Cardiac fibroblast (primary cell): ENCODE results near the gene ABCC8.

Source experiments
- DNase-seq, 2 donors: peaks; one replicate each; pipeline versions ENCODE4 v3.0.0 to v3.0.0-alpha.2; 2010; ENCODE audit warnings: low read depth in 2 of 2
- H3K4me3 ChIP-seq, 2 donors: replicated peaks in 1 of 2; 1 replicate in 1 of 2; 2 replicates in 1 of 2; pipeline ENCODE4 v1.5.1; 2011; ENCODE audit warnings: low read depth in 2 of 2, low read length in 2 of 2, mild to moderate bottlenecking in 2 of 2, moderate library complexity in 1 of 2
- CTCF ChIP-seq: IDR thresholded peaks from one replicate; pipeline ENCODE4 v1.5.1; 2011; ENCODE audit warnings: low read depth, mild to moderate bottlenecking, low read length, inconsistent platforms

ABCC8 gene

GRCh38 chr11:17382046-17382728 is 94.5 kb downstream of the ABCC8 start:
- TF ChIP-seq CTCF: no peak
- peak in 1 of 2 donors; percentile 58 for DNase-seq
- H3K4me3 ChIP-seq: no peak overlapping the region

- H3K4me3 ChIP-seq: no peak overlapping the region
- peak; percentile 13 to 73 for DNase-seq
- no peak for TF ChIP-seq CTCF
These were observed 95.5 kb downstream of the ABCC8 start for GRCh38 chr11:17381156-17381555.

DNA sequence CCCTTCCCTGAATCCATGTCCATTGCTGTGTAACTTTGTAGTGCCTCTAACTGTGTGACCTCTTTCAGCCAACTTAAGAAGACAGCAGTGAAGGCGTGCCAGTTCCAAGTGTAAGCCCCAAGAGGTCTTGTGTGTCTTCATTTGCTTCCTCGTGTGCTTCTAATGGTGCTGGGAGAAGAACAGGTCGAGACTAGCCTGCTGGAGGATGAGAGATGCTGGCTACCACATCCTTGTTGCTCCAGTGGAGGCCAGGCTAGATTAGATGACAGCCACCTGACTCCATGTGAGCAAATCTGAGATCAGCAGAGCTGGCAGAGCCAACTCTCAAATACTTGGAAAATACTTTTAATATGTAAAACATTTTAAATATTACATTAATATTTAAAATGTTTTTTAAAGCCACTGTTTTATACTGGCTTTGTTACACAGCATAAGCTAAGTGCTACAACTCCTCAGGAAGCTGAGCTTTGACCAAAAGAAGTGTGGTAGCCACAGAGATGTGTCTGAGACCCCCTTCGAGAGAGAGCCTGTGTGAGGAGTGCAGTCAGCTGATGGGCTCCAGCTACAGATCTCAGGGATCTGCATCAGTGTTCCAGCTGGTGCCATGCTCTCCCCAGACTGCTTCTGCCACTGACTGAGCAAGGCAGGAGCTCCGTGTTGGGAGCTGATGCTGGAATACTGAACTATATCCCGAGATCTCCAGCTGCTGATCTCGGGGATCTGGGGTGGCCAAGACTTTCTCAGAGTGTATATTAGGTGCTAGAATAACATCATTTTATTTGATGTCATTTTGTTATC is 97.1 kb downstream of the ABCC8 start:
- TF ChIP-seq CTCF: no peak
- no peak for DNase-seq
- no peak overlapping the region for H3K4me3 ChIP-seq

GRCh38 chr11:17378655-17379054 is 98.0 kb downstream of the ABCC8 start:
- no peak for TF ChIP-seq CTCF
- H3K4me3 ChIP-seq: no peak overlapping the region
- DNase-seq: no peak

DNA sequence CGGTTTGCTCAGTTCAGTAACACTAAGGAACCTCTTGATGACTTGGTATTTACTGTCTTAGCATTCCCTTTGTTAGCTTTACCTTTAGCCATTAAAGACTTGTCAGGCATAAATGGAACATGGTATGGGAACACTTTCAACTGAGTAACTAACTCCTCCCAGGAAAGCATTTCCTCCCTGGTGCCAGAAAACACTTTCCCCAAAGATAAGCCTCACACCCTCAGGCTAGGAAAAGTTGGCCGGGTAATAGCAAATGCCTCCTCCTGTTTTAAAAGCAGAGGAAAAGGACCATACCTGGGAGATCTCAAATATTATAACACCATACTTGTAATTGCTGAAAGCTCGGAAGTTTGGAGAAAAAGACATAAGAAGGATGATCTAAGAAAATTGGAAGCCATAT is 100.2 kb downstream of the ABCC8 start:
- no peak for TF ChIP-seq CTCF
- DNase-seq: peak in 1 of 2 donors; percentile 10
- no peak overlapping the region for H3K4me3 ChIP-seq

- no peak for TF ChIP-seq CTCF
- H3K4me3 ChIP-seq: no peak overlapping the region
- DNase-seq: no peak
These were observed 101.1 kb downstream of the ABCC8 start for GRCh38 chr11:17375547-17375946.
